Measurements from ENCODE around the gene MGLL.

The MGLL gene

DNA sequence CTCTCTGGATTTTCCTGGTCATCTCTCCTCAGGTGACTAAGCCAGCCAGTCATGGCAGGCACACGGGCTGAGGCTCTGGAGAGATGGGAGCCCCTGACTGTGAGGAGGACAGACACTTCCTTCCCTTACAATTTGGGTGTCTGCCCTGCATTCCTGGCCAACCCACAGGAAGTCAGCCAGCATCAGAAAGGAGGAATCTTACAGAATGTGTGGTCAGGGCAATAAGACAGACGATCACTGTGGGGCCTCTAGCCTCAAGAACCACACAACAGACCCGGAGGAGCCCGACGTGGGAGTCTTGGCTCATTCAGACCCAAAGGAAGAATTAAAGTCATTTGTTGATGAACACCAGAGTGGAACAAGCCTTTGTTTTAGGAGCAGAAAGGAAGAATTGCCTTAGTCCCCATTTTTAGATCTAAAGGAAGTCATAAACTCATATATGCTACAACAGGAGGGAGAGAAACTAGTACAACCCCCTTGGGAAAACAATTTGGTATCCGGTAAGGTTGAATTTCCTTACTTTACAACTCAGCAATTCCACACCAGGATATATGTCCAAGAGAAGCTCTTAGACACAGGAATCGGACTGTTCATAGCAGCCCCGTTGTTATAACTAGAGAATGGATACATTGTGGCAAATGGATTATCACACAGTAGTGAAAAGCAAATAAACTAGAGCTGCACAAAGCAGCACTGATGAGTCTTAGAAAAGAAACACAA is 87.4 kb downstream of the MGLL start:
- CTCF ChIA-PET: interaction anchor here (0.6 to 0.7 kb wide), 3 partner anchors 12 to 1057 kb away, joined by 3 read pairs; no protein-coding TSS in a partner anchor
- H3K27ac ChIP-seq: peak overlapping the region; percentile 78
- peak; percentile 57 for DNase-seq (ENCODE audit: low spot score)
- TF ChIP-seq, protein P1, sequence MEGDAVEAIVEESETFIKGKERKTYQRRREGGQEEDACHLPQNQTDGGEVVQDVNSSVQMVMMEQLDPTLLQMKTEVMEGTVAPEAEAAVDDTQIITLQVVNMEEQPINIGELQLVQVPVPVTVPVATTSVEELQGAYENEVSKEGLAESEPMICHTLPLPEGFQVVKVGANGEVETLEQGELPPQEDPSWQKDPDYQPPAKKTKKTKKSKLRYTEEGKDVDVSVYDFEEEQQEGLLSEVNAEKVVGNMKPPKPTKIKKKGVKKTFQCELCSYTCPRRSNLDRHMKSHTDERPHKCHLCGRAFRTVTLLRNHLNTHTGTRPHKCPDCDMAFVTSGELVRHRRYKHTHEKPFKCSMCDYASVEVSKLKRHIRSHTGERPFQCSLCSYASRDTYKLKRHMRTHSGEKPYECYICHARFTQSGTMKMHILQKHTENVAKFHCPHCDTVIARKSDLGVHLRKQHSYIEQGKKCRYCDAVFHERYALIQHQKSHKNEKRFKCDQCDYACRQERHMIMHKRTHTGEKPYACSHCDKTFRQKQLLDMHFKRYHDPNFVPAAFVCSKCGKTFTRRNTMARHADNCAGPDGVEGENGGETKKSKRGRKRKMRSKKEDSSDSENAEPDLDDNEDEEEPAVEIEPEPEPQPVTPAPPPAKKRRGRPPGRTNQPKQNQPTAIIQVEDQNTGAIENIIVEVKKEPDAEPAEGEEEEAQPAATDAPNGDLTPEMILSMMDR (conservative IDR thresholded peaks at IDR 0.05; ENCODE audit: low read depth): no peak
- POLR2A ChIA-PET (ENCODE audit: low non-redundant PET): no interaction called here

- CTCF ChIA-PET: no interaction called here
- POLR2A ChIA-PET (ENCODE audit: low non-redundant PET): no interaction called here
- H3K27ac ChIP-seq: peak overlapping the region; percentile 78
- DNase-seq (ENCODE audit: low spot score): no peak
- TF ChIP-seq, protein P1 (conservative IDR thresholded peaks at IDR 0.05; ENCODE audit: low read depth): no peak
Measured at GRCh38 chr3:127734181-127734720, 88.1 kb downstream of the MGLL start.

DNA sequence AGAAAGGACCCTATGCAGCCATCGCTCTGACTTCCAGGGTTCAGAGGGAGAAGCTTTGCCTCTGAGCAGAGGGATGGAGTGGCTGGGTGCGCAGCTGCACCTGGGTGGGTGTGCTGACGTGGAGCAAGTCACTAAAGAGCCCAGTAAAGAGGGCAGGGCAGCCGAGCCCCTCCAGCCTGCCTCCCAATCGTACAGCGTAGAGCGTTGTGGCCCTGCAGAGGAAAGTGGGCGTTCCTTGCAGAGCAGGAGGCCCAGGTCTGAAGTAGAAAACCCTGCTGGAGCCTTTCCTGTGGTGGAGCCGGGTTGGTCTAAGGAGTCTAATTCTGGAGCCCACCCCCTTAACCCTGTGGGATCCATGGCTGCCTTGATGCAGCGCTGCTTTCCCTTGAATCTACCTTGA is 88.5 kb downstream of the MGLL start:
- CTCF ChIA-PET: no interaction called here
- TF ChIP-seq, protein P1 (conservative IDR thresholded peaks at IDR 0.05; ENCODE audit: low read depth): no peak
- peak overlapping the region; percentile 78 for H3K27ac ChIP-seq
- POLR2A ChIA-PET (ENCODE audit: low non-redundant PET): no interaction called here
- no peak for DNase-seq (ENCODE audit: low spot score)

GRCh38 chr3:127732879-127733350 is 89.4 kb downstream of the MGLL start:
- ChIA-PET CTCF (no interaction called here), POLR2A (ENCODE audit: low non-redundant PET) (no interaction called here)
- no peak for DNase-seq (ENCODE audit: low spot score)
- TF ChIP-seq, protein P1 (conservative IDR thresholded peaks at IDR 0.05; ENCODE audit: low read depth): no peak
- no peak overlapping the region for H3K27ac ChIP-seq

GRCh38 chr3:127732303-127732702 is 90.0 kb downstream of the MGLL start:
- TF ChIP-seq, protein P1 (conservative IDR thresholded peaks at IDR 0.05; ENCODE audit: low read depth): no peak
- H3K27ac ChIP-seq: no peak overlapping the region
- no peak for DNase-seq (ENCODE audit: low spot score)
- ChIA-PET CTCF (no interaction called here), POLR2A (ENCODE audit: low non-redundant PET) (no interaction called here)

- ChIA-PET POLR2A (ENCODE audit: low non-redundant PET) (no interaction called here), CTCF (no interaction called here)
- H3K27ac ChIP-seq: no peak overlapping the region
- TF ChIP-seq, protein P1 (conservative IDR thresholded peaks at IDR 0.05; ENCODE audit: low read depth): no peak
- no peak for DNase-seq (ENCODE audit: low spot score)
Measured at GRCh38 chr3:127731546-127732289, 90.6 kb downstream of the MGLL start.

All from RWPE1 (cell line).